HG03175 (cell line): ENCODE measurements around the gene NCAPD3.
"Not testable (repeated sequence)": the region's sequence is repeated elsewhere in the genome, so short reads cannot be mapped to it uniquely, and the experiment has no call there.

Experiments
- ATAC-seq: cut with Tn5 transposase; IDR thresholded peaks from one replicate; pipeline ENCODE4 v1.9.1; 2021; ENCODE audit warnings: mild to moderate bottlenecking, moderate library complexity; ENCODE audit not compliant: unreplicated experiment

The NCAPD3 gene

GRCh38 chr11:134229126-134229790 is 5.5 kb upstream of the NCAPD3 start:
- no peak for ATAC-seq

GRCh38 chr11:134228625-134229024 is 4.9 kb upstream of the NCAPD3 start:
- ATAC-seq = peak; percentile 59

- ATAC-seq = no peak
These were observed 3.1 kb upstream of the NCAPD3 start for GRCh38 chr11:134226806-134227325.

GRCh38 chr11:134224710-134225664 is 1.2 kb upstream of the NCAPD3 start:
- peak; percentile 16 for ATAC-seq

GRCh38 chr11:134223121-134223520 is 646 bp downstream of the NCAPD3 start:
- ATAC-seq = no peak

- ATAC-seq = no peak
These were observed 7.0 kb downstream of the NCAPD3 start for GRCh38 chr11:134216816-134217215.

GRCh38 chr11:134215836-134216235 is 7.9 kb downstream of the NCAPD3 start:
- ATAC-seq = no peak

- ATAC-seq = no peak
These were observed 16.1 kb downstream of the NCAPD3 start for GRCh38 chr11:134207538-134208239.

GRCh38 chr11:134206185-134206584 is 17.6 kb downstream of the NCAPD3 start:
- no peak for ATAC-seq

- no peak for ATAC-seq
These were observed 18.0 kb downstream of the NCAPD3 start for GRCh38 chr11:134205729-134206128.

- ATAC-seq = no peak
These were observed 21.1 kb downstream of the NCAPD3 start for GRCh38 chr11:134202661-134203060.

GRCh38 chr11:134200688-134201087 is 23.1 kb downstream of the NCAPD3 start:
- ATAC-seq = no peak

GRCh38 chr11:134199531-134199930 is 24.2 kb downstream of the NCAPD3 start:
- no peak for ATAC-seq

GRCh38 chr11:134196756-134197155 is 27.0 kb downstream of the NCAPD3 start:
- no peak for ATAC-seq

GRCh38 chr11:134188092-134188491 is 35.7 kb downstream of the NCAPD3 start:
- not testable (repeated sequence) for ATAC-seq

- no peak for ATAC-seq
These were observed 42.1 kb downstream of the NCAPD3 start for GRCh38 chr11:134181707-134182106.

GRCh38 chr11:134178032-134178674 is 45.6 kb downstream of the NCAPD3 start:
- ATAC-seq = no peak

GRCh38 chr11:134176284-134176683 is 47.5 kb downstream of the NCAPD3 start:
- ATAC-seq = no peak

- no peak for ATAC-seq
These were observed 50.5 kb downstream of the NCAPD3 start for GRCh38 chr11:134173296-134173695.

GRCh38 chr11:134171951-134172350 is 51.8 kb downstream of the NCAPD3 start:
- no peak for ATAC-seq

- ATAC-seq = no peak
These were observed 52.9 kb downstream of the NCAPD3 start for GRCh38 chr11:134170919-134171281.
